ENCODE measurements around the gene GPR143. TPM values are rescaled to one million over a fixed set of nuclear protein-coding genes. Genes with fewer than 3 reads are reported as not detected.

GPR143 gene
- total and polyA plus RNA-seq, 9 of the 15 experiments (the other 6 are each of a cell fraction or from before 2014, with no cell fraction given), result not detected

DNA sequence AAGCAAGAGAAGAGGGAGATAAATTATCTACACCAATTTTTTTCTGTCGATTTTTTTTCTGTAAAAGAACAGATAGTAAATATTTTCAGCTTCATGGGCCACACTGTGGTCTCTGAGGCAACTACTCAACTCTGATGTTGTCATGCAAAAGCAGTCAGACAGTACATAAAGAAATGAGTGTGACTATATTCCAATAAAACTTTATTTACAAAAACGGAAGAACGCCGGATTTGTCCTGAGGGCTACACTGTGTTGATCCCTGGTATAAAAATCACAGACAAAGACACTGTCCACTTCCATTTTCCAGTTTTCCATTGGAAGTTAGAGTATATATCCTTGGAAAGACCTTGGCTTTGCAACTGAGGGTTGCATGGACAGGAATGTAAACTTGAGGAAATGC is 18.0 kb downstream of the GPR143 start:
- H3K27ac ChIP-seq (ENCODE audit: extremely low read depth, low read depth, low read length), result no peak overlapping the region
- intact Hi-C loops (cut with micrococcal nuclease), result no loop called here
- no peaks in the 10 kb centered on the region for H3K9me1 ChIP-seq (ENCODE audit: control insufficient read depth, insufficient read depth, low read length)
- no peak for FAIRE-seq
- ChIA-PET CTCF (ENCODE audit: low intra/inter-chr PET ratio) (no interaction called here), POLR2A (interaction anchor here (0.8 kb wide), 1 partner anchor 10 kb away, joined by 3 read pairs; no protein-coding TSS in a partner anchor)
- ATAC-seq, result no peak
- 7% methylated on average over 4 of the region's 4 CpGs for WGBS (ENCODE audit: insufficient coverage, low coverage, missing lambda C conversion rate)
- no peaks in the 10 kb centered on the region for H3K36me3 ChIP-seq (ENCODE audit: control insufficient read depth, insufficient read depth, low read length)
- H2AFZ ChIP-seq (ENCODE audit: low read depth, low read length), result no peak overlapping the region
- no peaks in the 10 kb centered on the region for H4K20me1 ChIP-seq (replicated peaks; ENCODE audit: control insufficient read depth, insufficient read depth, low read length)
- H3K27me3 ChIP-seq (ENCODE audit: control insufficient read depth in 2 of 2, insufficient read depth in 2 of 2, low read length in 2 of 2), result peaks cover 0 to 13% of the 10 kb centered on the region in 2 experiments; a peak in 1 of 5 replicates
- H3K79me2 ChIP-seq (ENCODE audit: control insufficient read depth, insufficient read depth, low read length), result no peaks in the 10 kb centered on the region
- H3K9ac ChIP-seq (ENCODE audit: insufficient read depth in 1 of 2, low read depth in 2 of 2, low read length in 2 of 2), result no peak overlapping the region
- no peak for DNase-seq (ENCODE audit: extremely low read depth in 1 of 4, low spot score in 3 of 4)
- H3K9me3 ChIP-seq (replicated peaks; ENCODE audit: control insufficient read depth, insufficient read depth, low read depth, low read length), result no peaks in the 10 kb centered on the region
- no peak overlapping the region for H3K4me3 ChIP-seq
- no peak overlapping the region for H3K4me2 ChIP-seq (ENCODE audit: insufficient read depth, low read length)
- TF ChIP-seq, protein P1, sequence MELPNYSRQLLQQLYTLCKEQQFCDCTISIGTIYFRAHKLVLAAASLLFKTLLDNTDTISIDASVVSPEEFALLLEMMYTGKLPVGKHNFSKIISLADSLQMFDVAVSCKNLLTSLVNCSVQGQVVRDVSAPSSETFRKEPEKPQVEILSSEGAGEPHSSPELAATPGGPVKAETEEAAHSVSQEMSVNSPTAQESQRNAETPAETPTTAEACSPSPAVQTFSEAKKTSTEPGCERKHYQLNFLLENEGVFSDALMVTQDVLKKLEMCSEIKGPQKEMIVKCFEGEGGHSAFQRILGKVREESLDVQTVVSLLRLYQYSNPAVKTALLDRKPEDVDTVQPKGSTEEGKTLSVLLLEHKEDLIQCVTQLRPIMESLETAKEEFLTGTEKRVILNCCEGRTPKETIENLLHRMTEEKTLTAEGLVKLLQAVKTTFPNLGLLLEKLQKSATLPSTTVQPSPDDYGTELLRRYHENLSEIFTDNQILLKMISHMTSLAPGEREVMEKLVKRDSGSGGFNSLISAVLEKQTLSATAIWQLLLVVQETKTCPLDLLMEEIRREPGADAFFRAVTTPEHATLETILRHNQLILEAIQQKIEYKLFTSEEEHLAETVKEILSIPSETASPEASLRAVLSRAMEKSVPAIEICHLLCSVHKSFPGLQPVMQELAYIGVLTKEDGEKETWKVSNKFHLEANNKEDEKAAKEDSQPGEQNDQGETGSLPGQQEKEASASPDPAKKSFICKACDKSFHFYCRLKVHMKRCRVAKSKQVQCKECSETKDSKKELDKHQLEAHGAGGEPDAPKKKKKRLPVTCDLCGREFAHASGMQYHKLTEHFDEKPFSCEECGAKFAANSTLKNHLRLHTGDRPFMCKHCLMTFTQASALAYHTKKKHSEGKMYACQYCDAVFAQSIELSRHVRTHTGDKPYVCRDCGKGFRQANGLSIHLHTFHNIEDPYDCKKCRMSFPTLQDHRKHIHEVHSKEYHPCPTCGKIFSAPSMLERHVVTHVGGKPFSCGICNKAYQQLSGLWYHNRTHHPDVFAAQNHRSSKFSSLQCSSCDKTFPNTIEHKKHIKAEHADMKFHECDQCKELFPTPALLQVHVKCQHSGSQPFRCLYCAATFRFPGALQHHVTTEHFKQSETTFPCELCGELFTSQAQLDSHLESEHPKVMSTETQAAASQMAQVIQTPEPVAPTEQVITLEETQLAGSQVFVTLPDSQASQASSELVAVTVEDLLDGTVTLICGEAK (IDR thresholded peaks at IDR 0.05), result peak; percentile 83
- TF ChIP-seq, protein P1 (CRISPR knock-in tag; IDR thresholded peaks at IDR 0.05), result no peak; the same call in 1 of the 2 replicates
- no peak for TF ChIP-seq RFX7 (CRISPR knock-in tag; IDR thresholded peaks at IDR 0.05)
- BruUV-seq (replicated peaks), result no TSS peak
- in situ Hi-C loops (cut with MboI), result no loop called here
- no peaks in the 10 kb centered on the region for H3K4me1 ChIP-seq (replicated peaks in 1 of 2; ENCODE audit: control insufficient read depth in 2 of 2, insufficient read depth in 2 of 2, low read length in 2 of 2)
